ENCODE measurements around the gene DOP1A.
A peak's percentile ranks its signal among the peaks of the same experiment; 100 is the strongest.

The DOP1A gene

GRCh38 chr6:83067448-83068439 lies at the start of gene DOP1A:
Gene DOP1A (plus strand): TSS chr6:83067671. CDS start chr6:83096978, 29,307 bp downstream.
- no peaks in the 10 kb centered on the region for H3K36me3 ChIP-seq (ENCODE audit: control insufficient read depth, insufficient read depth, low read length)
- no peaks in the 10 kb centered on the region for H3K27me3 ChIP-seq (ENCODE audit: control insufficient read depth, insufficient read depth, low read length)
- no peak within 1 kb of the TSS for H3K9ac ChIP-seq (ENCODE audit: low read depth, low read length)
- H3K4me3 ChIP-seq (ENCODE audit: low read depth, low read length): peak within 1 kb of the TSS; percentile 86
- no peaks in the 10 kb centered on the region for H3K9me3 ChIP-seq (ENCODE audit: control insufficient read depth, insufficient read depth, low read length)
- H3K4me1 ChIP-seq (ENCODE audit: control insufficient read depth, insufficient read depth, low read length): peaks cover 25% of the 10 kb centered on the region

DNA sequence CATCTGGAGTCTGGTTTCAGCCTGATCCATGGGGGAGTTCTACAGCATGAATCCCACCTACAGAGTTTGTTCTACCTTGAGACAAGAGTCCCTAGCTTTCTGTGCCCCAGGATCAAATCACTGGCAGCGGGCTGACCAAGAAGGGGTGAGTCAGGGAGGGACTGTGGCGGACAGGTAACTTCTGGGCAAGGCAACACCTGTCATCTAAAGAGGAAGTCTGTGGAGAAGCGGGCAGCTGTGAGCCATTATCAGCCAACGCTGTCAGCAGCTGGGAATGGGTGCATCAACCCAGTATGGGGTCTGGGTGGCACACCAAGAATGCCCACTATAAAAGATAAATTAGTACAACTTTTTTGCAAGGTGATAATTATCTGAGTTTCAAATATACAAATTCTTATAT lies 47.7 kb upstream of the DOP1A start:
- Histone ChIP-seq H3K9me3 (ENCODE audit: control insufficient read depth, insufficient read depth, low read length) (no peaks in the 10 kb centered on the region), H3K4me3 (ENCODE audit: low read depth, low read length) (no peak overlapping the region), H3K36me3 (ENCODE audit: control insufficient read depth, insufficient read depth, low read length) (peaks cover 3% of the 10 kb centered on the region), H3K9ac (ENCODE audit: low read depth, low read length) (no peak overlapping the region), H3K4me1 (ENCODE audit: control insufficient read depth, insufficient read depth, low read length) (no peaks in the 10 kb centered on the region), H3K27me3 (ENCODE audit: control insufficient read depth, insufficient read depth, low read length) (no peaks in the 10 kb centered on the region)

GRCh38 chr6:83031689-83032088 lies 35.8 kb upstream of the DOP1A start:
- Histone ChIP-seq H3K9me3 (ENCODE audit: control insufficient read depth, insufficient read depth, low read length) (peaks cover 17% of the 10 kb centered on the region), H3K36me3 (ENCODE audit: control insufficient read depth, insufficient read depth, low read length) (peaks cover 24% of the 10 kb centered on the region), H3K4me1 (ENCODE audit: control insufficient read depth, insufficient read depth, low read length) (no peaks in the 10 kb centered on the region), H3K4me3 (ENCODE audit: low read depth, low read length) (no peak overlapping the region), H3K27me3 (ENCODE audit: control insufficient read depth, insufficient read depth, low read length) (no peaks in the 10 kb centered on the region), H3K9ac (ENCODE audit: low read depth, low read length) (no peak overlapping the region)

GRCh38 chr6:83038246-83038645 lies 29.2 kb upstream of the DOP1A start:
- Histone ChIP-seq H3K27me3 (ENCODE audit: control insufficient read depth, insufficient read depth, low read length) (no peaks in the 10 kb centered on the region), H3K9me3 (ENCODE audit: control insufficient read depth, insufficient read depth, low read length) (no peaks in the 10 kb centered on the region)

GRCh38 chr6:83042467-83043053 lies 24.9 kb upstream of the DOP1A start:
- H3K4me1 ChIP-seq (ENCODE audit: control insufficient read depth, insufficient read depth, low read length): peaks cover 7% of the 10 kb centered on the region
- no peaks in the 10 kb centered on the region for H3K27me3 ChIP-seq (ENCODE audit: control insufficient read depth, insufficient read depth, low read length)
- H3K9me3 ChIP-seq (ENCODE audit: control insufficient read depth, insufficient read depth, low read length): no peaks in the 10 kb centered on the region
- H3K36me3 ChIP-seq (ENCODE audit: control insufficient read depth, insufficient read depth, low read length): no peaks in the 10 kb centered on the region
- no peak overlapping the region for H3K9ac ChIP-seq (ENCODE audit: low read depth, low read length)
- no peak overlapping the region for H3K4me3 ChIP-seq (ENCODE audit: low read depth, low read length)

More at GRCh38 chr6:83038246-83038645, 29.2 kb upstream of the DOP1A start:
- H3K4me3 ChIP-seq (ENCODE audit: low read depth, low read length): no peak overlapping the region
- H3K36me3 ChIP-seq (ENCODE audit: control insufficient read depth, insufficient read depth, low read length): peaks cover 5% of the 10 kb centered on the region
- H3K9ac ChIP-seq (ENCODE audit: low read depth, low read length): no peak overlapping the region
- no peaks in the 10 kb centered on the region for H3K4me1 ChIP-seq (ENCODE audit: control insufficient read depth, insufficient read depth, low read length)

DNA sequence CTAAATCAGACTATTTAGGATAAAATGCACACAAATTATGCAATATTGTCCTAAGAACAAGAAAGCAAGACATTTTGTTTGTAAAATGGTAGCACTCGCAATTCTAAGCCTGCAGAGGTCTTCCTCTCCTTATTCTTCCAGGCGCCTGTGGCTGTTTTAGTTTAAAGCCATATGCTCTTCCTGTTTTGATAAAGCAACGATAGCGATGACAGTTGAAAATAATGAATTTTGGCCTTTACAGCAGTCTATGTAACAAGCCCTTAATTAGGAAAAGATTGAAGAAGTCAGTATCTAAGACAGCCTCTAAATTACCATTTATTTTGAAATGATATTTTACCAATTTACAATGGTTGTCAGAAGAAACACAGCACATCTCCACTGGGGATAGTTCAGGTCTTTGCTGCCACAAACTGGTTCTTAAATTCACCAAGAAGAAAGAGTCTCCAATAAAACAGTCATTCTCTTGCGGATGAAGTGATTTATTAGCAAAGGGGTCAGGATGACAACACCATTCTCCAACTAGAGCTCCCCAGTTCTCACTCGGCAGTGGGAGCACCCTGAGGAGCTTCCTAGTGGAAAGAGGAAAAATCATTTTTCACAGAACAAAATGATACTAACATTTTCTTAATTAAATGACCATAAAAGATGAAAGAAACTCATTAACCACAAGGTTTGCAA lies 23.2 kb upstream of the DOP1A start:
- no peak overlapping the region for H3K9ac ChIP-seq (ENCODE audit: low read depth, low read length)
- H3K4me3 ChIP-seq (ENCODE audit: low read depth, low read length): no peak overlapping the region
- H3K4me1 ChIP-seq (ENCODE audit: control insufficient read depth, insufficient read depth, low read length): peaks cover 7% of the 10 kb centered on the region
- no peaks in the 10 kb centered on the region for H3K27me3 ChIP-seq (ENCODE audit: control insufficient read depth, insufficient read depth, low read length)
- H3K36me3 ChIP-seq (ENCODE audit: control insufficient read depth, insufficient read depth, low read length): no peaks in the 10 kb centered on the region
- no peaks in the 10 kb centered on the region for H3K9me3 ChIP-seq (ENCODE audit: control insufficient read depth, insufficient read depth, low read length)

GRCh38 chr6:83047065-83047754 lies 20.3 kb upstream of the DOP1A start:
- no peaks in the 10 kb centered on the region for H3K36me3 ChIP-seq (ENCODE audit: control insufficient read depth, insufficient read depth, low read length)
- no peak overlapping the region for H3K4me3 ChIP-seq (ENCODE audit: low read depth, low read length)
- no peaks in the 10 kb centered on the region for H3K9me3 ChIP-seq (ENCODE audit: control insufficient read depth, insufficient read depth, low read length)
- H3K27me3 ChIP-seq (ENCODE audit: control insufficient read depth, insufficient read depth, low read length): no peaks in the 10 kb centered on the region
- peaks cover 7% of the 10 kb centered on the region for H3K4me1 ChIP-seq (ENCODE audit: control insufficient read depth, insufficient read depth, low read length)
- H3K9ac ChIP-seq (ENCODE audit: low read depth, low read length): no peak overlapping the region

GRCh38 chr6:83051377-83052172 lies 15.9 kb upstream of the DOP1A start:
- H3K9ac ChIP-seq (ENCODE audit: low read depth, low read length): no peak overlapping the region
- H3K9me3 ChIP-seq (ENCODE audit: control insufficient read depth, insufficient read depth, low read length): no peaks in the 10 kb centered on the region
- H3K27me3 ChIP-seq (ENCODE audit: control insufficient read depth, insufficient read depth, low read length): no peaks in the 10 kb centered on the region
- no peak overlapping the region for H3K4me3 ChIP-seq (ENCODE audit: low read depth, low read length)
- H3K36me3 ChIP-seq (ENCODE audit: control insufficient read depth, insufficient read depth, low read length): no peaks in the 10 kb centered on the region
- H3K4me1 ChIP-seq (ENCODE audit: control insufficient read depth, insufficient read depth, low read length): peaks cover 7% of the 10 kb centered on the region

- Histone ChIP-seq H3K36me3 (ENCODE audit: control insufficient read depth, insufficient read depth, low read length) (no peaks in the 10 kb centered on the region), H3K9me3 (ENCODE audit: control insufficient read depth, insufficient read depth, low read length) (no peaks in the 10 kb centered on the region), H3K9ac (ENCODE audit: low read depth, low read length) (no peak overlapping the region), H3K27me3 (ENCODE audit: control insufficient read depth, insufficient read depth, low read length) (no peaks in the 10 kb centered on the region), H3K4me1 (ENCODE audit: control insufficient read depth, insufficient read depth, low read length) (no peaks in the 10 kb centered on the region), H3K4me3 (ENCODE audit: low read depth, low read length) (no peak overlapping the region)
Observed at GRCh38 chr6:83053678-83054077, 13.8 kb upstream of the DOP1A start.

- H3K9me3 ChIP-seq (ENCODE audit: control insufficient read depth, insufficient read depth, low read length): no peaks in the 10 kb centered on the region
- H3K4me1 ChIP-seq (ENCODE audit: control insufficient read depth, insufficient read depth, low read length): no peaks in the 10 kb centered on the region
- H3K36me3 ChIP-seq (ENCODE audit: control insufficient read depth, insufficient read depth, low read length): no peaks in the 10 kb centered on the region
- no peak overlapping the region for H3K4me3 ChIP-seq (ENCODE audit: low read depth, low read length)
- no peaks in the 10 kb centered on the region for H3K27me3 ChIP-seq (ENCODE audit: control insufficient read depth, insufficient read depth, low read length)
- H3K9ac ChIP-seq (ENCODE audit: low read depth, low read length): no peak overlapping the region
Observed at GRCh38 chr6:83055366-83055964, 12.0 kb upstream of the DOP1A start.
